GM12864 (cell line): ENCODE measurements around the gene SLC22A16.

Experiments
- DNase-seq: peaks from one replicate; pipeline ENCODE4 v3.0.0-alpha.2; 2011; ENCODE audit warnings: low read depth
- H3K4me3 ChIP-seq: 2 replicates; pipeline ENCODE4 v1.5.1; 2011; ENCODE audit warnings: mild to moderate bottlenecking, low read depth, low read length, control low read depth
- CTCF ChIP-seq: IDR thresholded peaks from 2 replicates; pipeline ENCODE4 v1.5.1; 2011; ENCODE audit warnings: low read depth, mild to moderate bottlenecking, moderate library complexity, low read length, control low read depth, inconsistent platforms; ENCODE audit errors: missing control alignments

The SLC22A16 gene

DNA sequence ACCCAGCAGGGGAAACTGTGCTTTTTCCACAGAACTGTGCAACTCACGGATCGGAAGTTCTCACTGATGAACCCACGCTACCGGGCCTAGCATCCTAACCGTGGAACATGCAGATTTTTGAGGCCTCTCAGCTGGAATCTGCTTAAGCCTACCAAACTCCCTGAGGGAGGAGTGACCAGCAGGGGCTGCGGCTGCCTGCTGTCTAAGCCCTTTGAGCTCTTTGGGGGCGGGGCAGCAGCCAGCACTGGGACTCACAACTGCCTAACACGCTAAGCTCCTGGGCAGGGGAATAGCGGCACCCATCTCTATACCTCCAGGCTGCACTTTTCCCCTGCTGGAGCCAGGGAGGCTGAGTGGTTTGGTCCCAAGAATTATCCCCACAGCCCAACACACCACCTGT, 97.9 kb downstream of the SLC22A16 start:
- no peak overlapping the region for H3K4me3 ChIP-seq
- DNase-seq: no peak
- no peak for TF ChIP-seq CTCF
